ENCODE results near the gene ATP6V0C.

DNA sequence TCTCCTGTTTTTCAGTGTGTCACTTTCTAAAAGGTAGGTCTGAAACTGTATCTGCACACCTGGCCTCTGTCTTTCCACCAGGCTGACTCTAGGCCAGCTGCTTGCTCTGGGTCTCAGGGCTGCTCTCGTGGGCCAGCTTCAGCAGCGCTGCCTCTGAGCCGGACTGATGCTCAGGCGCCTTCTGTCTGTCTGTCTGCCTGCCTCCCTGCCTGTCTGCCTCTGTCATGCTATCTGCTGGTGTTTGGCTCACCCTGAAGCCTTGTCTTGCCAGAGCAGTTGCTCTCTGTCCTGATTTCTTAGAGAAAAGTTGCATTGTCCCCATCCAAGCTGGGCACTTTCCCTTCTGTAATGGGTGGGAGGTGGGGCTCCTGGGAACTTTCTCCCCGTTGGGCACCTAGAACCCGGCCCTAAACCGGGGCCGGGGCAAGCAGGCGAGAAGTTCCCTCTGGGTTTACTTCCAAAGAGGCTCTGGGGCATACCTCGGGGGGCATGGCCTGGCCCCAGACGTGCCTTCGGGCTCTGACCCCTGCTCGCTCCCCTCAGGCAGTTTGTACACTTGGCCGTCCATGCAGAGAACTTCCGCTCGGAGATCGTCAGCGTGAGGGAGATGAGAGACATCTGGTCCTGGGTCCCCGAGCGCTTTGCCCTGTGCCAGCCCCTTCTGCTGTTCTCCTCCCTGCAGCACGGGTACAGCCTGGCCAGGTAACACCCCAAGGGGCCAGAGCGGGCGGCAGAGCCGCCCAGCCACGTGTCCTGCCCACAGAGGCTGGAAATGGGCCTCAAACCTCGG, 15.9 kb upstream of the ATP6V0C start:
- TF ChIP-seq, protein P1, sequence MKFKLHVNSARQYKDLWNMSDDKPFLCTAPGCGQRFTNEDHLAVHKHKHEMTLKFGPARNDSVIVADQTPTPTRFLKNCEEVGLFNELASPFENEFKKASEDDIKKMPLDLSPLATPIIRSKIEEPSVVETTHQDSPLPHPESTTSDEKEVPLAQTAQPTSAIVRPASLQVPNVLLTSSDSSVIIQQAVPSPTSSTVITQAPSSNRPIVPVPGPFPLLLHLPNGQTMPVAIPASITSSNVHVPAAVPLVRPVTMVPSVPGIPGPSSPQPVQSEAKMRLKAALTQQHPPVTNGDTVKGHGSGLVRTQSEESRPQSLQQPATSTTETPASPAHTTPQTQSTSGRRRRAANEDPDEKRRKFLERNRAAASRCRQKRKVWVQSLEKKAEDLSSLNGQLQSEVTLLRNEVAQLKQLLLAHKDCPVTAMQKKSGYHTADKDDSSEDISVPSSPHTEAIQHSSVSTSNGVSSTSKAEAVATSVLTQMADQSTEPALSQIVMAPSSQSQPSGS (CRISPR knock-in tag; IDR thresholded peaks at IDR 0.05; ENCODE audit: borderline replicate concordance, low read depth): no peak
- TF ChIP-seq, protein P2, sequence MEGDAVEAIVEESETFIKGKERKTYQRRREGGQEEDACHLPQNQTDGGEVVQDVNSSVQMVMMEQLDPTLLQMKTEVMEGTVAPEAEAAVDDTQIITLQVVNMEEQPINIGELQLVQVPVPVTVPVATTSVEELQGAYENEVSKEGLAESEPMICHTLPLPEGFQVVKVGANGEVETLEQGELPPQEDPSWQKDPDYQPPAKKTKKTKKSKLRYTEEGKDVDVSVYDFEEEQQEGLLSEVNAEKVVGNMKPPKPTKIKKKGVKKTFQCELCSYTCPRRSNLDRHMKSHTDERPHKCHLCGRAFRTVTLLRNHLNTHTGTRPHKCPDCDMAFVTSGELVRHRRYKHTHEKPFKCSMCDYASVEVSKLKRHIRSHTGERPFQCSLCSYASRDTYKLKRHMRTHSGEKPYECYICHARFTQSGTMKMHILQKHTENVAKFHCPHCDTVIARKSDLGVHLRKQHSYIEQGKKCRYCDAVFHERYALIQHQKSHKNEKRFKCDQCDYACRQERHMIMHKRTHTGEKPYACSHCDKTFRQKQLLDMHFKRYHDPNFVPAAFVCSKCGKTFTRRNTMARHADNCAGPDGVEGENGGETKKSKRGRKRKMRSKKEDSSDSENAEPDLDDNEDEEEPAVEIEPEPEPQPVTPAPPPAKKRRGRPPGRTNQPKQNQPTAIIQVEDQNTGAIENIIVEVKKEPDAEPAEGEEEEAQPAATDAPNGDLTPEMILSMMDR (IDR thresholded peaks at IDR 0.05): no peak
- TF ChIP-seq JUN (CRISPR knock-in tag; IDR thresholded peaks at IDR 0.05): no peak
- no peak for TF ChIP-seq NFYB (CRISPR knock-in tag; conservative IDR thresholded peaks at IDR 0.05; ENCODE audit: low read depth)
- TF ChIP-seq IRF1 (CRISPR knock-in tag; IDR thresholded peaks at IDR 0.05): no peak
